IPS-18a (cell line): ENCODE data around the gene ABCG4.

Source experiments
- H3K27ac ChIP-seq: one replicate; pipeline ENCODE4 v1.5.1; 2013; ENCODE audit warnings: low read length
- H3K27me3 ChIP-seq: one replicate; pipeline ENCODE4 v1.6.1; 2013; ENCODE audit warnings: mild to moderate bottlenecking, low read length; ENCODE audit not compliant: control insufficient read depth, insufficient read depth
- H3K36me3 ChIP-seq: one replicate; pipeline ENCODE4 v1.6.1; 2013; ENCODE audit warnings: low read depth, low read length; ENCODE audit not compliant: control insufficient read depth
- H3K4me1 ChIP-seq: one replicate; pipeline ENCODE4 v1.6.1; 2013; ENCODE audit warnings: low read depth, low read length; ENCODE audit not compliant: control insufficient read depth
- H3K4me3 ChIP-seq: one replicate; pipeline ENCODE4 v1.5.1; 2013; ENCODE audit warnings: low read length
- H3K9ac ChIP-seq: one replicate; pipeline ENCODE4 v1.6.1; 2013; ENCODE audit warnings: mild to moderate bottlenecking, low read length, moderate library complexity
- H3K9me3 ChIP-seq: one replicate; pipeline ENCODE4 v1.6.1; 2013; ENCODE audit warnings: low read depth, low read length; ENCODE audit not compliant: control insufficient read depth

Gene ABCG4

GRCh38 chr11:119144825-119145486 lies 3.9 kb upstream of the ABCG4 start:
- H3K9ac ChIP-seq, result no peak overlapping the region
- H3K36me3 ChIP-seq, result no peaks in the 10 kb centered on the region
- no peak overlapping the region for H3K4me3 ChIP-seq
- H3K4me1 ChIP-seq, result peaks cover 12% of the 10 kb centered on the region
- no peak overlapping the region for H3K27ac ChIP-seq
- no peaks in the 10 kb centered on the region for H3K9me3 ChIP-seq
- H3K27me3 ChIP-seq, result peaks cover 43% of the 10 kb centered on the region

- no peak overlapping the region for H3K9ac ChIP-seq
- peaks cover 49% of the 10 kb centered on the region for H3K27me3 ChIP-seq
- no peak overlapping the region for H3K4me3 ChIP-seq
Observed at GRCh38 chr11:119145551-119145950, 3.3 kb upstream of the ABCG4 start.

GRCh38 chr11:119147604-119148333 lies 1.1 kb upstream of the ABCG4 start:
- Histone ChIP-seq H3K36me3 (no peaks in the 10 kb centered on the region), H3K4me3 (peak overlapping the region; percentile 69), H3K4me1 (peaks cover 16% of the 10 kb centered on the region), H3K9me3 (no peaks in the 10 kb centered on the region), H3K27ac (no peak overlapping the region), H3K9ac (no peak overlapping the region), H3K27me3 (peaks cover 61% of the 10 kb centered on the region)

More at GRCh38 chr11:119145551-119145950, 3.3 kb upstream of the ABCG4 start:
- Histone ChIP-seq H3K36me3 (no peaks in the 10 kb centered on the region), H3K9me3 (no peaks in the 10 kb centered on the region), H3K27ac (no peak overlapping the region), H3K4me1 (peaks cover 16% of the 10 kb centered on the region)

- peaks cover 61% of the 10 kb centered on the region for H3K27me3 ChIP-seq
- H3K9ac ChIP-seq, result no peak overlapping the region
- no peaks in the 10 kb centered on the region for H3K36me3 ChIP-seq
- peaks cover 16% of the 10 kb centered on the region for H3K4me1 ChIP-seq
- no peaks in the 10 kb centered on the region for H3K9me3 ChIP-seq
- no peak overlapping the region for H3K27ac ChIP-seq
- H3K4me3 ChIP-seq, result peak overlapping the region; percentile 69
Observed at GRCh38 chr11:119148720-119149017, 183 bp upstream of the ABCG4 start.

- no peak overlapping the region for H3K27ac ChIP-seq
- H3K27me3 ChIP-seq, result peaks cover 61% of the 10 kb centered on the region
- no peak overlapping the region for H3K9ac ChIP-seq
- H3K9me3 ChIP-seq, result no peaks in the 10 kb centered on the region
- H3K36me3 ChIP-seq, result no peaks in the 10 kb centered on the region
- H3K4me1 ChIP-seq, result peaks cover 16% of the 10 kb centered on the region
- H3K4me3 ChIP-seq, result peak overlapping the region; percentile 69
Observed at GRCh38 chr11:119149786-119150275, 979 bp downstream of the ABCG4 start.

GRCh38 chr11:119152043-119152442 lies 3.2 kb downstream of the ABCG4 start:
- Histone ChIP-seq H3K27ac (no peak overlapping the region), H3K4me3 (no peak overlapping the region), H3K9me3 (no peaks in the 10 kb centered on the region), H3K9ac (no peak overlapping the region), H3K4me1 (peaks cover 16% of the 10 kb centered on the region), H3K27me3 (peaks cover 46% of the 10 kb centered on the region), H3K36me3 (no peaks in the 10 kb centered on the region)

- H3K27me3 ChIP-seq, result peaks cover 41% of the 10 kb centered on the region
- no peak overlapping the region for H3K4me3 ChIP-seq
- peaks cover 15% of the 10 kb centered on the region for H3K4me1 ChIP-seq
- no peak overlapping the region for H3K9ac ChIP-seq
- H3K36me3 ChIP-seq, result no peaks in the 10 kb centered on the region
- H3K27ac ChIP-seq, result no peak overlapping the region
- H3K9me3 ChIP-seq, result no peaks in the 10 kb centered on the region
Observed at GRCh38 chr11:119152604-119153003, 3.8 kb downstream of the ABCG4 start.

- H3K9me3 ChIP-seq, result no peaks in the 10 kb centered on the region
- peaks cover 9% of the 10 kb centered on the region for H3K4me1 ChIP-seq
- no peaks in the 10 kb centered on the region for H3K36me3 ChIP-seq
- H3K4me3 ChIP-seq, result no peak overlapping the region
- H3K9ac ChIP-seq, result no peak overlapping the region
- H3K27me3 ChIP-seq, result peaks cover 34% of the 10 kb centered on the region
- H3K27ac ChIP-seq, result no peak overlapping the region
Observed at GRCh38 chr11:119153049-119153818, 4.4 kb downstream of the ABCG4 start.

- Histone ChIP-seq H3K4me1 (peaks cover 4% of the 10 kb centered on the region), H3K4me3 (no peak overlapping the region), H3K36me3 (no peaks in the 10 kb centered on the region), H3K9ac (no peak overlapping the region), H3K27ac (no peak overlapping the region), H3K9me3 (no peaks in the 10 kb centered on the region), H3K27me3 (peaks cover 26% of the 10 kb centered on the region)
Observed at GRCh38 chr11:119154178-119154577, 5.3 kb downstream of the ABCG4 start.

- Histone ChIP-seq H3K4me1 (no peaks in the 10 kb centered on the region), H3K27me3 (peaks cover 9% of the 10 kb centered on the region), H3K4me3 (no peak overlapping the region), H3K9ac (no peak overlapping the region), H3K36me3 (no peaks in the 10 kb centered on the region), H3K9me3 (no peaks in the 10 kb centered on the region), H3K27ac (no peak overlapping the region)
Observed at GRCh38 chr11:119155733-119156492, 7.1 kb downstream of the ABCG4 start.

- H3K36me3 ChIP-seq, result no peaks in the 10 kb centered on the region
- H3K4me1 ChIP-seq, result no peaks in the 10 kb centered on the region
- H3K9ac ChIP-seq, result no peak overlapping the region
Observed at GRCh38 chr11:119156496-119156895, 7.6 kb downstream of the ABCG4 start.

More at GRCh38 chr11:119156496-119156895, 7.6 kb downstream of the ABCG4 start:
- H3K27ac ChIP-seq, result no peak overlapping the region
- no peak overlapping the region for H3K4me3 ChIP-seq
- no peaks in the 10 kb centered on the region for H3K9me3 ChIP-seq
- H3K27me3 ChIP-seq, result peaks cover 3% of the 10 kb centered on the region
